SU-DHL-6 (cell line): ENCODE measurements around the gene BRD4.

Experiments
- H2AFZ ChIP-seq: fragments of 200-600 bp; sonication (generic); 2 replicates; pipeline ENCODE4 v1.6.1; 2014; ENCODE audit warnings: low read depth, mild to moderate bottlenecking, moderate library complexity, mixed read lengths, antibody characterized with exemption, low read length; ENCODE audit not compliant: severe bottlenecking
- H3F3A ChIP-seq: fragments of 200-600 bp; shearing (Covaris generic); 2 replicates; pipeline ENCODE4 v1.6.0; 2016; ENCODE audit warnings: antibody characterized with exemption, mild to moderate bottlenecking; ENCODE audit not compliant: insufficient read depth
- H3K27ac ChIP-seq: fragments of 200-600 bp; sonication (generic); 2 replicates; pipeline ENCODE4 v1.5.1; 2016; ENCODE audit warnings: low read depth, mild to moderate bottlenecking, low read length, moderate library complexity, mixed read lengths
- H3K27me3 ChIP-seq: fragments of 200-600 bp; sonication (generic), shearing (Covaris generic); 2 replicates; pipeline ENCODE4 v1.6.0; 2014; ENCODE audit warnings: mild to moderate bottlenecking, low read length
- H3K36me3 ChIP-seq: fragments of 200-600 bp; sonication (generic); 2 replicates; pipeline ENCODE4 v1.6.1; 2014; ENCODE audit warnings: mild to moderate bottlenecking, low read length, mixed read lengths
- H3K4me2 ChIP-seq: fragments of 300-600, 200-600 bp; shearing (Covaris generic), sonication (generic); 2 replicates; pipeline ENCODE4 v1.6.0; 2014; ENCODE audit warnings: low read length, low read depth, mild to moderate bottlenecking; ENCODE audit not compliant: poor library complexity, severe bottlenecking
- H3K4me3 ChIP-seq: fragments of 200-600 bp; sonication (generic); 2 replicates; pipeline ENCODE4 v1.5.1; 2014; ENCODE audit warnings: antibody characterized with exemption, low read length, mild to moderate bottlenecking, mixed read lengths; ENCODE audit not compliant: insufficient read depth, poor library complexity, severe bottlenecking
- H3K79me2 ChIP-seq: fragments of 200-600 bp; sonication (generic); 2 replicates; pipeline ENCODE4 v1.6.1; 2014; ENCODE audit warnings: mild to moderate bottlenecking, low read length, moderate library complexity; ENCODE audit not compliant: insufficient read depth
- H3K9ac ChIP-seq: fragments of 200-600 bp; sonication (generic); 2 replicates; pipeline ENCODE4 v1.7.0; 2014; ENCODE audit warnings: mild to moderate bottlenecking, low read length
- H3K9me2 ChIP-seq: fragments of 200-600 bp; sonication (generic); replicated peaks from 2 replicates; pipeline ENCODE4 v1.6.1; 2014; ENCODE audit warnings: low read length; ENCODE audit not compliant: insufficient read depth
- H3K9me3 ChIP-seq: fragments of 200-600 bp; sonication (generic); 2 replicates; pipeline ENCODE4 v1.6.1; 2014; ENCODE audit warnings: low read length, mixed read lengths; ENCODE audit not compliant: insufficient read depth
- H4K20me1 ChIP-seq: fragments of 200-600 bp; sonication (generic); 2 replicates; pipeline ENCODE4 v1.6.1; 2014; ENCODE audit warnings: low read depth, mild to moderate bottlenecking, antibody characterized with exemption, low read length, moderate library complexity, mixed read lengths
- EZH2phosphoT487 ChIP-seq: fragments of 200-600 bp; sonication (generic), shearing (Covaris generic); conservative IDR thresholded peaks from 2 replicates; pipeline ENCODE4 v1.6.1; 2018; ENCODE audit warnings: mild to moderate bottlenecking, antibody characterized with exemption, low read length, moderate library complexity, mixed read lengths
- TF ChIP-seq, protein P1 (sequence below): fragments of 200-600 bp; sonication (generic); IDR thresholded peaks from one replicate; pipeline ENCODE4 v1.5.1; 2017; ENCODE audit warnings: antibody characterized with exemption, mild to moderate bottlenecking, low read length, moderate library complexity; ENCODE audit not compliant: insufficient read depth, poor library complexity, severe bottlenecking

BRD4 gene

DNA sequence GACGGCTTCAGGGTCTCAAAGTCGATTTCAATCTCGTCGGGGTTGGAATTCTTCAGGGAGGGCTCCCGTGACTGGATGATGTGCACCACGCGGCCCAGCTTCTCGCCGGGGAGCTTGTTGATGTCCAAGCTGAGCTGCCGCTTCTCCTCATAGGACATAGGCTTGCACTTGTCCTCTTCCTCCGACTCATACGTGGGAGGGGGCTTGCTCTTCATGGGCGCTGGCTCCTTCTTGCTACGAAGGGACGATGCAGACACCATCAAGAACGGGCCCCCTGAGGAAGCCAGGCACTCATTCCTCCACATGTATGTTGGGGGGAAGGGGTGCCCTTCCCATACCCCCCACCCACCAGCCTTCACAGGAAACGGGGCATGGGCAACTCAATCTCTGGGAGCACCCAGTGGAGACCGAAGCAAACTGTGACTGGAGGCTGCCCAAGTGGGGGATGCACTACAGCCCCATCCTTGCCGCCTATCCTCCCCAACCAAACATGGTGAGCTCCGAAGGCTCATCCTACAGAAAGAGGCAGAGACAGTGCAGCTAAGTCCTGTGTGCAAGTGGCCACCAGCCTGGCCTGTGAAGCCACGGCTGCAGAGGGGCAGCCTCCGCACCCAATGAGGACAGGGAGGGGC lies 76.9 kb downstream of the BRD4 start:
- Histone ChIP-seq H3K9me3 (no peaks in the 10 kb centered on the region), H3K36me3 (peaks cover 15% of the 10 kb centered on the region; the same call in 1 of the 2 replicates), H3K9ac (no peak overlapping the region), H4K20me1 (peaks cover 5% of the 10 kb centered on the region; the same call in 1 of the 2 replicates), H3F3A (no peaks in the 10 kb centered on the region), H3K4me2 (no peak overlapping the region), H2AFZ (no peak overlapping the region), H3K4me3 (no peak overlapping the region), H3K79me2 (0 out of 2 replicates have a peak, but pooled peaks cover 17% of the 10 kb centered on the region), H3K27ac (no peak overlapping the region), H3K27me3 (no peaks in the 10 kb centered on the region), H3K9me2 (no peaks in the 10 kb centered on the region)
- TF ChIP-seq, protein P1, sequence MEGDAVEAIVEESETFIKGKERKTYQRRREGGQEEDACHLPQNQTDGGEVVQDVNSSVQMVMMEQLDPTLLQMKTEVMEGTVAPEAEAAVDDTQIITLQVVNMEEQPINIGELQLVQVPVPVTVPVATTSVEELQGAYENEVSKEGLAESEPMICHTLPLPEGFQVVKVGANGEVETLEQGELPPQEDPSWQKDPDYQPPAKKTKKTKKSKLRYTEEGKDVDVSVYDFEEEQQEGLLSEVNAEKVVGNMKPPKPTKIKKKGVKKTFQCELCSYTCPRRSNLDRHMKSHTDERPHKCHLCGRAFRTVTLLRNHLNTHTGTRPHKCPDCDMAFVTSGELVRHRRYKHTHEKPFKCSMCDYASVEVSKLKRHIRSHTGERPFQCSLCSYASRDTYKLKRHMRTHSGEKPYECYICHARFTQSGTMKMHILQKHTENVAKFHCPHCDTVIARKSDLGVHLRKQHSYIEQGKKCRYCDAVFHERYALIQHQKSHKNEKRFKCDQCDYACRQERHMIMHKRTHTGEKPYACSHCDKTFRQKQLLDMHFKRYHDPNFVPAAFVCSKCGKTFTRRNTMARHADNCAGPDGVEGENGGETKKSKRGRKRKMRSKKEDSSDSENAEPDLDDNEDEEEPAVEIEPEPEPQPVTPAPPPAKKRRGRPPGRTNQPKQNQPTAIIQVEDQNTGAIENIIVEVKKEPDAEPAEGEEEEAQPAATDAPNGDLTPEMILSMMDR: no peak
- no peak for TF ChIP-seq EZH2phosphoT487

DNA sequence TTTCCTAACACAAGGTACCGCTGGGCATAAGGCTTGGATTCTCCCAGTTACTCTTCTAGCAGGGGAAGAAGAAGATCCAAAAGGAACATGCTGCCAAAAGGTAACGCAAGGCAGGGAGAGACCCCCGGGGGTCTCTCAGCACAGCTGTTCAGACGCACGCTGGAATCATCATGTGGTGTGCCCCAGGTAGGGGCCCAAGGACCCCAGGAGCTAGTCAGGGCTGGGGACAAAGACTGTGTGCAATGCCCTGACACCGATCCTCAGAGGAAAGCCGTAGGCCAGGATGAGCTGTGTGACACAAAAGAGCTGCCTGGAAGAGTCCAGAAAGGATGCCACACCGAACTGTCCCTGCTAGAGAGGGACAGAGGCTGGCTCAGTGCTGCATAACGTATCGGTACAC lies 77.8 kb downstream of the BRD4 start:
- no peaks in the 10 kb centered on the region for H3K9me2 ChIP-seq
- no peak overlapping the region for H3K27ac ChIP-seq
- no peaks in the 10 kb centered on the region for H3K9me3 ChIP-seq
- no peaks in the 10 kb centered on the region for H3F3A ChIP-seq
- no peak overlapping the region for H3K4me2 ChIP-seq
- peaks cover 14% of the 10 kb centered on the region; the same call in 1 of the 2 replicates for H3K36me3 ChIP-seq
- 0 out of 2 replicates have a peak, but pooled peaks cover 13% of the 10 kb centered on the region for H3K79me2 ChIP-seq
- TF ChIP-seq, protein P1: no peak
- no peak for TF ChIP-seq EZH2phosphoT487
- peaks cover 5% of the 10 kb centered on the region; the same call in 1 of the 2 replicates for H4K20me1 ChIP-seq
- H2AFZ ChIP-seq: no peak overlapping the region
- no peaks in the 10 kb centered on the region for H3K27me3 ChIP-seq
- H3K9ac ChIP-seq: no peak overlapping the region
- no peak overlapping the region for H3K4me3 ChIP-seq

DNA sequence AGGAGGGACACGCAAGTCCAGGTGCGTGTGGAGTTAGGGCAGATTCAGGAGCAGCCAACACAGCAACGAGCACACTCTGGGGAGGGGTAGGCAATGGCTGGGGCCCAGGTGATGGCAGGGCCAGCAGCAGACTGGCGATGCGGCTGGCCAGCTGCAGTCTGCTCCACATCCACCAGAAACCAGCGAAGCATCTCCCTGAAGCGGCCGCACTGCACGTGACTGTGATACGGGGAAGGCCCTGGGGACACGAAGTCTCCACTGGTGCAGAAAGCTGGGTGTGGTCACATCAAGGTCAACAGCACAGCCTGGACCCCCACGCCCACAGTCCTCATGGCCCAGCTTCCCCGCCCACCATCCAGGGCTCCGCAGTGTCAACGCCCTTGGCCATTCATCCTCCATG lies 78.8 kb downstream of the BRD4 start:
- no peak for TF ChIP-seq EZH2phosphoT487
- Histone ChIP-seq H3F3A (no peaks in the 10 kb centered on the region), H2AFZ (no peak overlapping the region), H4K20me1 (peaks cover 5% of the 10 kb centered on the region; the same call in 1 of the 2 replicates), H3K4me2 (no peak overlapping the region), H3K9me2 (no peaks in the 10 kb centered on the region), H3K27me3 (no peaks in the 10 kb centered on the region), H3K4me3 (no peak overlapping the region), H3K36me3 (peaks cover 6% of the 10 kb centered on the region; the same call in 1 of the 2 replicates), H3K79me2 (0 out of 2 replicates have a peak, but pooled peaks cover 3% of the 10 kb centered on the region), H3K27ac (no peak overlapping the region), H3K9ac (no peak overlapping the region), H3K9me3 (no peaks in the 10 kb centered on the region)

DNA sequence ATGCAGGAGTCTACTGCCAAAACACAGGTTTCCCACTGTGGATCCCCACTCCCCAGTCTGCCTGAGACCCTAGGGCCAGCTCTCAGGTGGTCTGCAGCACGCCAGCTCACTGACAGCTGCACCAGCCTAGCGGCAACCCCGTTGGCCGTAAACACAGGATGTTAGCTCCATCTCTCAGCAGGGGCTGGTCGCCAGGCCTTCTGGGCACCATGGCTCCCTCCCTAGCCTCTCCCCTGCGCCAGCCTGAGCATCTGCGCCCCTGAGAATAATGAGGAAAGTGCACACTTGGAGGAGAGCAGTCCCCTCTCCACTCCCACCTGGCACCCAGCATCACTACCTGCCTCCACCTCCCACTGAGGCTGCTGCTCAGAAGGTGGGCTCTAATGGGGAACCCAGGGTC lies 79.3 kb downstream of the BRD4 start:
- no peaks in the 10 kb centered on the region for H3K9me3 ChIP-seq
- H3F3A ChIP-seq: no peaks in the 10 kb centered on the region
- TF ChIP-seq EZH2phosphoT487: no peak
- TF ChIP-seq, protein P1: no peak
- no peaks in the 10 kb centered on the region for H3K9me2 ChIP-seq
- no peak overlapping the region for H3K9ac ChIP-seq
- no peak overlapping the region for H3K4me3 ChIP-seq
- peaks cover 6% of the 10 kb centered on the region; the same call in 1 of the 2 replicates for H3K36me3 ChIP-seq
- H2AFZ ChIP-seq: no peak overlapping the region
- H3K27me3 ChIP-seq: no peaks in the 10 kb centered on the region
- H3K27ac ChIP-seq: no peak overlapping the region
- H3K79me2 ChIP-seq: no peaks in the 10 kb centered on the region
- H3K4me2 ChIP-seq: no peak overlapping the region
- H4K20me1 ChIP-seq: peaks cover 5% of the 10 kb centered on the region; the same call in 1 of the 2 replicates
